MM.1S (cell line): ENCODE data around the gene CSF3R.

ENCODE experiments used
- DNase-seq: peaks from one replicate; pipeline ENCODE4 v3.0.0-alpha.2; 2015
- H2AFZ ChIP-seq: fragments of 300-600 bp; sonication (generic); 2 replicates; pipeline ENCODE4 v1.6.0; 2016; ENCODE audit warnings: antibody characterized with exemption, low read length
- H3F3A ChIP-seq: fragments of 300-600 bp; sonication (generic); 2 replicates; pipeline ENCODE4 v1.6.1; 2016; ENCODE audit warnings: mild to moderate bottlenecking, antibody characterized with exemption, low read length, moderate library complexity, mixed read lengths; ENCODE audit not compliant: insufficient read depth
- H3K27ac ChIP-seq: fragments of 300-600 bp; sonication (generic); 2 replicates; pipeline ENCODE4 v1.5.1; 2016; ENCODE audit warnings: mild to moderate bottlenecking, low read length
- H3K27me3 ChIP-seq: fragments of 300-600 bp; sonication (generic); replicated peaks from 2 replicates; pipeline ENCODE4 v1.6.0; 2016; ENCODE audit warnings: low read length; ENCODE audit not compliant: insufficient read depth
- H3K36me3 ChIP-seq: fragments of 300-600 bp; sonication (generic); replicated peaks from 2 replicates; pipeline ENCODE4 v1.6.1; 2016; ENCODE audit warnings: mild to moderate bottlenecking, low read length, mixed read lengths; ENCODE audit not compliant: insufficient read depth
- H3K4me1 ChIP-seq: fragments of 300-600 bp; sonication (generic); 2 replicates; pipeline ENCODE4 v1.6.1; 2016; ENCODE audit warnings: low read length, mixed read lengths
- H3K4me2 ChIP-seq: fragments of 300-600 bp; sonication (generic); 2 replicates; pipeline ENCODE4 v1.6.0; 2016; ENCODE audit warnings: low read depth, low read length
- H3K4me3 ChIP-seq: fragments of 300-600 bp; sonication (generic); 2 replicates; pipeline ENCODE4 v1.5.1; 2016; ENCODE audit warnings: low read length, mixed read lengths
- H3K79me2 ChIP-seq: fragments of 300-600 bp; sonication (generic); 2 replicates; pipeline ENCODE4 v1.6.1; 2016; ENCODE audit warnings: mixed run types, low read length, mixed read lengths
- H3K9ac ChIP-seq: fragments of 300-600 bp; sonication (generic); 2 replicates; pipeline ENCODE4 v1.6.1; 2016; ENCODE audit warnings: low read length, mixed read lengths
- H3K9me2 ChIP-seq: fragments of 300-600 bp; sonication (generic); replicated peaks from 2 replicates; pipeline ENCODE4 v1.6.1; 2016; ENCODE audit warnings: mild to moderate bottlenecking, low read length, mixed read lengths; ENCODE audit not compliant: insufficient read depth
- H3K9me3 ChIP-seq: fragments of 300-600 bp; sonication (generic); replicated peaks from 2 replicates; pipeline ENCODE4 v1.6.1; 2016; ENCODE audit warnings: mild to moderate bottlenecking, low read length, mixed read lengths; ENCODE audit not compliant: insufficient read depth
- H4K20me1 ChIP-seq: fragments of 300-600 bp; sonication (generic); 2 replicates; pipeline ENCODE4 v1.6.1; 2016; ENCODE audit warnings: mild to moderate bottlenecking, low read length, moderate library complexity, mixed read lengths; ENCODE audit not compliant: insufficient read depth
- EZH2 ChIP-seq: fragments of 300-600 bp; sonication (generic); optimal IDR thresholded peaks from 2 replicates; pipeline ENCODE3; 2017; ENCODE audit warnings: low read depth, mild to moderate bottlenecking, antibody characterized with exemption, low read length, mixed read lengths
- EZH2phosphoT487 ChIP-seq: fragments of 300-600 bp; sonication (generic); IDR thresholded peaks from 2 replicates; pipeline ENCODE4 v1.6.1; 2018; ENCODE audit warnings: antibody characterized with exemption, low read length
- TF ChIP-seq, protein P1 (sequence below): fragments of 300-600 bp; sonication (generic); IDR thresholded peaks from 2 replicates; pipeline ENCODE4 v1.5.1; 2016; ENCODE audit warnings: antibody characterized with exemption, low read length, mixed read lengths

CSF3R gene

DNA sequence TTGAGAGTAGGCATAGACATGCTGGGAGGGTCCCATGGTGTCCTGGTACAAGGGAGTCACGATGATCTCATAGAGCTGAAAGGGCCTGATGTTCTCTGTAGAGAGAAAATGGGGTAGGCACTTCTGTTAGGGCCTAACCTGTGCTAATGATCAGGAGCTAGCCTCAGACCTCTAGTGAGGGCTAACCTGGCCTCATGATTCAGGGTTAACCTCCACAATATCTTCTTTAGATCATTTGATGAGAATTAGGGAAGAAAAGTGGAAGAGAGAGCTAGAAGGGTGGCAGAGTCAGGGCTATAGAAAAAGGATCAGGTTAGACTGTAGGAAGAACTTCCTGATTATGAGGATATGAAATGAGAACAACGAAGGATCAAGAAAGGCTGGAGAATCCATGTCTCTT lies 13.6 kb downstream of the CSF3R start:
- TF ChIP-seq, protein P1, sequence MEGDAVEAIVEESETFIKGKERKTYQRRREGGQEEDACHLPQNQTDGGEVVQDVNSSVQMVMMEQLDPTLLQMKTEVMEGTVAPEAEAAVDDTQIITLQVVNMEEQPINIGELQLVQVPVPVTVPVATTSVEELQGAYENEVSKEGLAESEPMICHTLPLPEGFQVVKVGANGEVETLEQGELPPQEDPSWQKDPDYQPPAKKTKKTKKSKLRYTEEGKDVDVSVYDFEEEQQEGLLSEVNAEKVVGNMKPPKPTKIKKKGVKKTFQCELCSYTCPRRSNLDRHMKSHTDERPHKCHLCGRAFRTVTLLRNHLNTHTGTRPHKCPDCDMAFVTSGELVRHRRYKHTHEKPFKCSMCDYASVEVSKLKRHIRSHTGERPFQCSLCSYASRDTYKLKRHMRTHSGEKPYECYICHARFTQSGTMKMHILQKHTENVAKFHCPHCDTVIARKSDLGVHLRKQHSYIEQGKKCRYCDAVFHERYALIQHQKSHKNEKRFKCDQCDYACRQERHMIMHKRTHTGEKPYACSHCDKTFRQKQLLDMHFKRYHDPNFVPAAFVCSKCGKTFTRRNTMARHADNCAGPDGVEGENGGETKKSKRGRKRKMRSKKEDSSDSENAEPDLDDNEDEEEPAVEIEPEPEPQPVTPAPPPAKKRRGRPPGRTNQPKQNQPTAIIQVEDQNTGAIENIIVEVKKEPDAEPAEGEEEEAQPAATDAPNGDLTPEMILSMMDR, result no peak
- TF ChIP-seq EZH2phosphoT487 (no peak), EZH2 (no peak)
- Histone ChIP-seq H3K27ac (no peak overlapping the region), H3K9me3 (no peaks in the 10 kb centered on the region), H3K4me1 (peaks cover 12% of the 10 kb centered on the region), H3K4me3 (no peak overlapping the region), H3K36me3 (no peaks in the 10 kb centered on the region), H3K27me3 (no peaks in the 10 kb centered on the region), H3K9me2 (no peaks in the 10 kb centered on the region), H2AFZ (no peak overlapping the region), H3F3A (no peaks in the 10 kb centered on the region), H3K79me2 (no peaks in the 10 kb centered on the region), H4K20me1 (no peaks in the 10 kb centered on the region), H3K9ac (no peak overlapping the region), H3K4me2 (no peak overlapping the region)
- no peak for DNase-seq

DNA sequence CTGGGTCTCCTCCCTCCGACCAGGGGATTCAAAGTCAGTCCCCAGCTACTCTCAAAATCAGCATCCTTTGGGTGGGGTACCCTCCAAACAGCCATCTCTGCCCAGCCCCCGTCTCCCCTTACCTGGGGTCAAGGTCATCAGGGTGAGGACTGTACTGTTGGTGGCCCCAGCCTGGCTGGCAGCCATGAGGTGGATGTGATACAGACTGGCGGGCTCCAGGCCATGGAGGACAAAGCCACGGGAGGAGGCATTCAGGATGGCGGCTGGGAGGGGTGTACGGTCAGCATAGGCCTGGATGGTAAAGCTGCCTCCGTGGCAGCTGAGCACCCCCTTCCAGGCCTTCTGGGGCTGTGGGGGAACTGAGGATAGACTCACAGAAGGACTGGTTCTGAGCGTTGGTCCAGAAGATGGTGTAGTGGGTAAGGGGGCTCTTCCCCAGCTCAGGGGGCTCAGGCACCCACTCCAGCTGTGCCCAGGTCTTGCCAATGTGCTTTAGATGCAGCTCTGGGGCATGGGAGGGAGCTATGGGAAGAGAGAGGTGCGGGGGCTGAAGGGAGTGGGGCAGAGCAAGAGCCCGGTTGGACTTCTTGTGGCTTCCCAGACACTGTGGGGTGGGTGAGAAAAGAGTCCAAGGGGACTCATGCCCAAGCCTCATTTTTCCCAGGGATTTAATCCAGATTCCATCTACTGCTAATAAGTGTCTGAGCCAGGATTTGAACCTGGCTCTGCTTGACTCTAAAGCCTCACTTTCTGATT lies 14.8 kb downstream of the CSF3R start:
- no peak overlapping the region for H3K27ac ChIP-seq
- no peak for DNase-seq
- no peaks in the 10 kb centered on the region for H3K9me2 ChIP-seq
- no peak overlapping the region for H3K4me3 ChIP-seq
- H3K9ac ChIP-seq, result no peak overlapping the region
- no peaks in the 10 kb centered on the region for H4K20me1 ChIP-seq
- no peaks in the 10 kb centered on the region for H3K36me3 ChIP-seq
- TF ChIP-seq, protein P1, result no peak
- TF ChIP-seq EZH2, result no peak
- TF ChIP-seq EZH2phosphoT487, result no peak
- H3K4me1 ChIP-seq, result peaks cover 4% of the 10 kb centered on the region
- H3F3A ChIP-seq, result no peaks in the 10 kb centered on the region
- no peaks in the 10 kb centered on the region for H3K27me3 ChIP-seq
- no peak overlapping the region for H2AFZ ChIP-seq
- H3K79me2 ChIP-seq, result peaks cover 11% of the 10 kb centered on the region
- no peak overlapping the region for H3K4me2 ChIP-seq
- H3K9me3 ChIP-seq, result no peaks in the 10 kb centered on the region

DNA sequence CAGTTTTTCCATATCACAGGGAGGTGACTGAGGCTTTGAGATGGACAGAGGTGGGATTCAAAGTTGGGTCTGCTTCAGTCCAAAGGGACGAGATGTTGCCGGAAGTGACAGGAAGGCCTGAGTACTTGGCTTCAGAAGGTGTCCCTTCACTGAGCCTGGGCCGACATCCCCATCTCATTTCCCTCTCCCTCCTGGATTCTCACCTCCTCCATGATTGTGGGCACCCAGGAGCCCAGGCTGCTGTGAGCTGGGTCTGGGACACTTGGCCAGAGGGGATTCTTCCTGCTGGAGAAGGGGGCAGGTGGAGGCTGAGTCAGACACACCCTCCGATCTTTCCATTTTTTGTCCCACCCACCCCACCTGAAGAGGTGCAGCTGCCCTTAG lies 15.7 kb downstream of the CSF3R start:
- Histone ChIP-seq H3K27me3 (no peaks in the 10 kb centered on the region), H3F3A (no peaks in the 10 kb centered on the region), H3K4me1 (peaks cover 4% of the 10 kb centered on the region), H3K9ac (no peak overlapping the region), H3K79me2 (peaks cover 15% of the 10 kb centered on the region), H3K36me3 (no peaks in the 10 kb centered on the region), H3K4me2 (no peak overlapping the region), H3K4me3 (no peak overlapping the region), H4K20me1 (no peaks in the 10 kb centered on the region), H3K27ac (no peak overlapping the region), H2AFZ (no peak overlapping the region), H3K9me3 (no peaks in the 10 kb centered on the region), H3K9me2 (no peaks in the 10 kb centered on the region)
- no peak for DNase-seq
- TF ChIP-seq, protein P1, result no peak
- no peak for TF ChIP-seq EZH2phosphoT487
- no peak for TF ChIP-seq EZH2
